Measurements from ENCODE around the gene MAST4.

- TF ChIP-seq POLR2A (IDR thresholded peaks at IDR 0.05): no peak
- TF ChIP-seq CTCF (IDR thresholded peaks at IDR 0.05): no peak
- no peak for TF ChIP-seq EP300 (IDR thresholded peaks at IDR 0.05)
Measured at GRCh38 chr5:66966439-66966838, 370.2 kb downstream of the MAST4 start.

Measured in gastroesophageal sphincter (tissue), 3 donors.